Activated CD4-positive, alpha-beta T cell treated with anti-CD3 and anti-CD28 coated beads, Interleukin-2, amount 50 U/mL, for 48 hours (primary cell): ENCODE data around the gene SEC24D.
"Not testable (repeated sequence)": the region's sequence is repeated elsewhere in the genome, so short reads cannot be mapped to it uniquely, and the experiment has no call there.

Experiments
- DNase-seq, 2 experiments: peaks; one replicate each; pipeline ENCODE4 v3.0.0-alpha.2; 2020

Gene SEC24D

GRCh38 chr4:118835571-118836300 lies at the start of gene SEC24D:
SEC24D (minus strand) TSS chr4:118836126; CDS start chr4:118833696, 2,430 bp downstream.
- DNase-seq, result peak; percentile 82 to 86

DNA sequence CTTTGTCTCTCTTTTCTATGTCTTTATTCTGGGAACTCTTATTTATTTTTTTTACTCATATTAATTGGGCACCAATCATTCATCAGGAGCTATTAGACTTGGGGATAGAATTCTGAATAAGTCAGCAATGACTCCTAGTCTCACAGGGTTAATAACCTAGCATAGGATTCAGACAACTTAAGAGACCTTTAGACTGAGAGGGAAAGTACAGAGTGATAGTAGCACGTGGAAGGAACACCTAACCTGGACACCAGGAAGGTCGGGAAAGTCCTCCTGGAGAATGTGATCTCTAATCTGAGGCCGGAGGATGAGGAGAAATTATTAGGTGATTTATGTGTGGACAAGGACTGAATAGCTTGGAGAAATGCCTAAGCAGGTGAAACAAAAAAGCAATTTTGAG lies 48.8 kb upstream of the SEC24D start:
- no peak for DNase-seq

- DNase-seq, result no peak
Measured at GRCh38 chr4:118883861-118884260, 47.9 kb upstream of the SEC24D start.

- DNase-seq, result no peak
Measured at GRCh38 chr4:118881512-118882146, 45.7 kb upstream of the SEC24D start.

GRCh38 chr4:118879409-118879808 lies 43.5 kb upstream of the SEC24D start:
- no peak for DNase-seq

DNA sequence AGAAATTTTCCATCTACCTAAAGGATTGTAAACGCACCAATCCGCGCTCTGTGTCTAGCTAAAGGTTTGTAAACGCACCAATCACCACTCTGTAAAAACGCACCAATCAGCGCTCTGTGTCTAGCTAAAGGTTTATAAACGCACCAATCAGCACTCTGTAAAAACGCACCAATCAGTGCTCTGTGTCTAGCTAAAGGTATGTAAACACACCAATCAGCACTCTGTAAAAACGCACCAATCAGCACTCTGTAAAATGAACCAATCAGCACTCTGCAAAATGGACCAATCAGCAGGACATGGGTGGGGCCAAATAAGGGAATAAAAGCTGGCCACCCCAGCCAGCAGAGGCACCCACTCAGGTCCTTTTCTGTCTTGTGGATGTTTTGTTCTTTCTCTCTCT lies 42.6 kb upstream of the SEC24D start:
- not testable (repeated sequence) for DNase-seq

- DNase-seq, result no peak
Measured at GRCh38 chr4:118877797-118878196, 41.9 kb upstream of the SEC24D start.

DNA sequence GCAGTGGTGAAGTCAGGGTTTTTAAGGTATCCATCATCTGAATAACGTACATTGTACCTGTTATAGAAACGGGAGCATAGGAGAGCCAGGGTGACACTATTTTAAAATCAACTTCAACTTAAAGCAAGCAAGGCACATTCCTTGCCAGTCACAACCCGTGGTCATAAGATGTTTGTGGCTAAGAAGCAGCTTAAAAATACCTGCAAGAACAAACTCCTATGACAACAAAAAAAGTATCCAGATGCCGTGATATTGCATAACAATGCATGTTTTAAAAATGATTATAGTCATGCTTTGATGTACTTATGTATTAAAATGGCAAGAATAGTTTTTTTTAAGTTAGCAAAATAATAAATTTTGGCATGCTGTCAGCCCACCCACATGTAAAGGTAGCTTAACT lies 36.3 kb upstream of the SEC24D start:
- DNase-seq, result no peak

- DNase-seq, result no peak
Measured at GRCh38 chr4:118869808-118870342, 33.9 kb upstream of the SEC24D start.

DNA sequence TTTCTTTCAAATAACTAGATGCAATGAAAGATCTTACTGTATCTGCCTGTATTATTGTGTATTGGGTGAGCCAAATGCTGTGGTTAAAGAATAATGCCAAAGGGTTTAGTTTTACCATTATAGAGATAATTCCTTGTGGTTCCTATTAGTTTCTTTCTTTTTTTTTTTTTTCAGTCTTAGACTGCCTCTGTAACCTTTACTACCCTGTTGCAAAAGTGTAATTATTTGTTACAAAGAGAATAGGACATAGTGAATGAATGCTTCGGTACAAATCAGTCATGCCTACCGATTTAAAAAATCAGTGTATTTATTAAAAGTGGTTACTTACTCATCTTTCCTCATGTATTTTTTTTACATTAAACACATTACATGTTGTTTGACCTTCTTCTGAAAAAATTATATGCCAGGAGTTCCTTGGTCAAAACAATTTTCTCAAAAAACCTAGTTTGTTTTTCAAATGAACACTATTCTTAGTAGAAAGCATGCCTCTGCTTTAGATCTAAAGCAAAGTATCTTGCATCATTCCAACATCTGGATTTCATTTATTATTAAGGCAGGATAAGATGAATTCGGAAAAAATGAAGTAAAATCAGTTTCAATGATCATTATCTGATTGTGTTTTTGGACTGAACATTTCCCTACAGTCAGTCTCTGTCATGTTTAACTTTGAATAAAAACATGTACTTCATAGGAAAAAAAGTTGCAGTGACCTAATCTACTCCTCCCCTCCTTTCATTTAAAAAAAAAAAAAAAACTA lies 31.6 kb upstream of the SEC24D start:
- DNase-seq, result no peak

- DNase-seq, result no peak
Measured at GRCh38 chr4:118866442-118866841, 30.5 kb upstream of the SEC24D start.

- peak in 1 of 2 experiments; percentile 15 for DNase-seq
Measured at GRCh38 chr4:118865091-118865708, 29.3 kb upstream of the SEC24D start.

DNA sequence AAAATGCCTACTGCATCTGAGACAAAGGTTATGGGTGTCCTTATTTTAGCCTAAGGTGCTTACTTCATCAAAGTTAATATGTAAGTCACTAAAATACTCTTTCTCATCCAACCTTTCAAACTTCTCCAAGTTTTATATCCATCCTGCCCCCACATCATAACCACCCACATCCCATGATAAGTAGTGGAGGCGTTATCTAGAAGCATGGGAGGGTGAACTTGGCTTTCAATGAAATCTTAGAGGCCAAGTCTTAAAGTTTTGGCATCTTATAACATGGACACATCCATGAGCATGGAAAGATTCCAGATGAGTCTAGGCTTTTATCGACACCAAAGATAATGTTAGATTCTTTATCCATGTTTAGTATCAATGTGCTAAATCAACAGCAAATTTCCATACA lies 22.9 kb upstream of the SEC24D start:
- DNase-seq, result no peak

- no peak for DNase-seq
Measured at GRCh38 chr4:118857760-118858159, 21.8 kb upstream of the SEC24D start.

DNA sequence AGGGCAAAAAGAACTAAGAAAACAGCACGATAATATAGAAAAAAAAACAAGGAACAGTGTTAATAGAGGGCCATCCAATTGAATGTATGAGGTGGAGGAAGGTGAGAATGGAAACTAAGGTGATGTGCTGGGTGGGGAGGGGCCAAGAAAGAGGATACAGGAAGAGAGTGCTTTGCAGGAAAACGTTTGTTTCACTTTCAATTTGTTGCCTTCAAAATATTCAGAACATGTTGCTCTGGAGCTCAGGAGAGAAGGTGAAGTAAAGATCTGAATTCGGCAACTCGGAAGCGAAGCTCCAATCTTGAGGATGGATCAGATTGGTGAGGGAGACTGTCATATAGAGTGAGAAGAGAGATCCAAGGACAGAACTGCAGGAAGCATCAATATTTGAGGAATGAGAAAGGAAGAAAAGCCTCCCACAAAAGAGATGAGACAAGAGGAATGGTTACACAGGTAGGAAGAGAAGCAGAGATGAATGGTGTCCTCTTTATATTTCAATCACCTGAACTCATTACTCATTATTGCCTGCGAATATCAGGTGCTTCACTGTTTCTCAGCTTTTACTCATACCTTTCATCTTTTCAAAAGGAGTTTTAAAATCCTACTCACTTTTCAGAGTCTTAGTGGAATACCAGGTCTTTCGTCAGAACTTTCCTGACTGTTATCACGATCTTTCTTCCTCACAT lies 14.7 kb upstream of the SEC24D start:
- peak; percentile 6 to 23 for DNase-seq

- no peak for DNase-seq
Measured at GRCh38 chr4:118849867-118850487, 14.1 kb upstream of the SEC24D start.

DNA sequence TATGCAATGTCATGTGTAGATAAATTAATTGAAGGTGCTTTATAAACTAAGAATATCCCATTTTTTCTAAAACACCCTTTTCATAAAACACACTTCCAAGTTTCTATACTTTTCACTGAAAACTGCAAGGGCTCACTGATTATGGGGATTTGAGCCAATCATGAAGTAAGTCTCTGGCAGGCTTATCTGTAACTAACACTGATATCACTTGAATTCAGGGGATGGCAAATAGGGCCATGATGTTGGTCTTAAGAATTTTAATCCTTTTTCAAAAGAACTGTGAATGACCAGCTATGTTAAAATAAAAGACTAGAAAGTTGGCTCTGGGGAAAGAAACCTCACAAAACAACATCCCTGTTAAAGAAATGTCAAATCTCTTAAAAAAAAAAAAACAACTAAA lies 13.0 kb upstream of the SEC24D start:
- no peak for DNase-seq

- DNase-seq, result no peak
Measured at GRCh38 chr4:118848242-118848641, 12.3 kb upstream of the SEC24D start.

GRCh38 chr4:118846979-118847378 lies 11.1 kb upstream of the SEC24D start:
- DNase-seq, result no peak

DNA sequence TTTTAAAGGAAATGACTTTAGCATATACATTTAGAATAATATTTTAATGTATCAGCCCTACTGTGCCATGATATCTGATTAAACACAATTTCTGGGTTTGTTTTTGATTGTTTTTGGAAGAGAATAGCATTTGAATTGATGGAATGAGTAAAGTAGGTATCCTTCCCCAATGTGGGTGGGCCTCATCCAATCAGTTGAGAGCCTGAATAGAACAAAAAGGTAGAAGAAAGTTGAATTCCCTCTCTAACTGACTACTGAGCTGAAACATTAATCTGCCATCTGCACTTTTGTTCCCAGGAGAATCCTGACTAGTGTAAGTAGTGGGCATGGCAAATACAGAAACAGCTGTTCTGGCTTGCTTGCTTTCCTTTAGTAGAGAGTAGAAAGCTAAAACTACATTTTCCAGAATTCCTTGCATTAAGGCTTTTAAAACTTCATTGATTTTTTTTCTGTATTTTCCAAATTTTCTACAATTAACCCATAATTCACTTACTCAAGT lies 9.7 kb upstream of the SEC24D start:
- no peak for DNase-seq

- DNase-seq, result no peak
Measured at GRCh38 chr4:118843237-118843636, 7.3 kb upstream of the SEC24D start.

- DNase-seq, result no peak
Measured at GRCh38 chr4:118842055-118842454, 6.1 kb upstream of the SEC24D start.
